Muscle of arm (tissue), 12 donors: ENCODE data around the gene KANK3. TPM values are rescaled to one million over a fixed set of nuclear protein-coding genes. Genes with fewer than 3 reads are reported as not detected.
"Not testable (repeated sequence)": the region's sequence is repeated elsewhere in the genome, so short reads cannot be mapped to it uniquely, and the experiment has no call there.

Source experiments
- DNase-seq: peaks from one replicate; pipeline ENCODE4 v3.0.0-alpha.2; 2013
- polyA plus RNA-seq, 12 donors: library from polyadenylated mRNA; unstranded; fragments of 120-200 nt; gene quantifications; one replicate each; pipeline ENCODE4 v1.2.1, GENCODE V29; 2013; ENCODE audit not compliant: insufficient read length in 12 of 12

Gene KANK3
- polyA plus RNA-seq, 12 donors, result 6.2 to 18.5 (median 7.7) TPM; not detected in 1

GRCh38 chr19:8321067-8321985 lies 21.7 kb downstream of the KANK3 start, which contains the start of the genes NDUFA7 and RPS28:
Gene NDUFA7 (minus strand): TSS chr19:8321375. CDS start chr19:8321358, 17 bp downstream.
Gene RPS28 (plus strand): TSS chr19:8321496. CDS start chr19:8321531, 35 bp downstream.
- peak; percentile 99 for DNase-seq

- DNase-seq, result no peak
These were observed 22.4 kb downstream of the KANK3 start for GRCh38 chr19:8320564-8321066.

GRCh38 chr19:8319807-8320520 lies 23.1 kb downstream of the KANK3 start:
- DNase-seq, result no peak

GRCh38 chr19:8318835-8319234 lies 24.2 kb downstream of the KANK3 start:
- DNase-seq, result not testable (repeated sequence)

- DNase-seq, result no peak
These were observed 26.5 kb downstream of the KANK3 start for GRCh38 chr19:8316351-8317125.

GRCh38 chr19:8314981-8315640 lies 28.0 kb downstream of the KANK3 start:
- DNase-seq, result not testable (repeated sequence)

GRCh38 chr19:8311461-8312260 lies 31.4 kb downstream of the KANK3 start:
- DNase-seq, result no peak

- DNase-seq, result no peak
These were observed 32.6 kb downstream of the KANK3 start for GRCh38 chr19:8310342-8311055.

- no peak for DNase-seq
These were observed 34.2 kb downstream of the KANK3 start for GRCh38 chr19:8308891-8309291.

- DNase-seq, result peak; percentile 92
These were observed 34.8 kb downstream of the KANK3 start, which contains the start of gene CD320 for GRCh38 chr19:8307965-8308866. Gene CD320 (minus strand): TSS chr19:8308358. CDS start chr19:8308290, 68 bp downstream.

GRCh38 chr19:8307400-8307964 lies 35.6 kb downstream of the KANK3 start:
- DNase-seq, result no peak

- no peak for DNase-seq
These were observed 36.6 kb downstream of the KANK3 start for GRCh38 chr19:8306235-8307054.

- no peak for DNase-seq
These were observed 37.3 kb downstream of the KANK3 start for GRCh38 chr19:8305798-8306197.

GRCh38 chr19:8304841-8305621 lies 38.0 kb downstream of the KANK3 start:
- no peak for DNase-seq

GRCh38 chr19:8302734-8303133 lies 40.3 kb downstream of the KANK3 start:
- DNase-seq, result no peak

GRCh38 chr19:8302357-8302691 lies 40.7 kb downstream of the KANK3 start:
- DNase-seq, result no peak
